Activated CD4-positive, alpha-beta T cell treated with anti-CD3 and anti-CD28 coated beads, Interleukin-2, amount 50 U/mL, for 24 hours (primary cell): ENCODE data around the gene ATG7.

Source experiments
- DNase-seq, 2 donors: peaks; one replicate each; pipeline ENCODE4 v3.0.0-alpha.2; 2020; ENCODE audit warnings: low read depth in 1 of 2, low spot score in 1 of 2

Gene ATG7

DNA sequence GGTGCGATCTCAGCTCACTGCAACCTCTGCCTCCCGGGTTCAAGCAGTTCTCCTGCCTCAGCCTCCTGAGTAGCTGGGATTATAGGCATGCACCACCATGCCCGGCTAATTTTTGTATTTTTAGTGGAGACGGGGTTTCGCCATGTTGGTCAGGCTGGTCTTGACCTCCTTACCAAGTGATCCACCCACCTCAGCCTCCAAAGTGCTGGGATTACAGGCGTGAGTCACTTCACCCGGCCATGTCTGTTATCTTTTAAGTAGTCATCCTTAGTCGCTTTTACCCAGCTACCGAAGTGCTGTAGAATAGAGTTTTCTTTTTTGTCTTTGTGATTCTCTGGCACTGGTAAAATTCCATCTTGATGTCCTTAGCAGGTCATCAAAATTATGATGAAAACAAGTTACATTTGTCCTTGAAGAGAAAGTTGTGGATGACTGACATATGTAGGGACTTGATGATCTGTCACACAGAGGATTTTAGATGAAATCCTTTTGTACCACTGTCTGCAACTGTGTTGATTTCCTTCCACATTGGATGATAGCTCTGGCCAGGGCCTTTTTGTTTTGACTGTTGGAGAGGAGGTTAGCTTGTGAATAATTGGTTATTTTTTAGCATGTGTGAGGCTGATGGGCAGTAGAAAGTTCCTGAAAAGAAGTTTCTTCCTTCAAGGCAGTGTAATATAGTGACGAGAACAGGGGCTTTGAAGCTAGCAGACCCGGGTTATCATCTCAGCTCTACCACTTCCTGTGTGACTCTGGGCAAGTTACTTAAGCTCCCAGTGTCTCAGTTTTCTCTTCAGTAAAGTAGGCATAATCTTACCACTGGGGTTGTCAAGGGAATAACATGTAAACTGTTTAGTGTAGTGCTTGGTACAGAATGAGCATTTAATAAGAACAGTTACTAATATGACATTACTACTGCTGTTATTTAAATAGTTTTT lies 18.8 kb downstream of the ATG7 start:
- DNase-seq: no peak

DNA sequence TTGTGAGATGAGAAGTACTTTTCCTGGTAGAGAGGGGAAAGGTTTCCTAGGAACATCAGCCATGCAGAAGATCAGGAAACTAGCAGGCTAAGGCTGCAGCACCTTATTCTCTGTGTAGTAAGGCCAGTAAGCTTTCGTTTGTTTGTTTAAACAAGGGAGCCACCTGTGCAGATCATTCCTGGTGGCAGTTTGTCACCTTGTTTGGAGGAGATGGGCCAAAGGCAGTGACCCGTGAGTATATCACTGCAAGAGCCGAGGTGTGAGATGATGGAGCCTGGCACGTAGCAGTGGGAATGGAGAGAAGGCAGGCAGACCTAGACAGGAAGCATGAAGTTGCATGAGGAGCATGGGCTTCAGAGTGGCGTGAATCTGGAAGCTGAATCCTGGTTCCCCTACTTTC lies 19.6 kb downstream of the ATG7 start:
- DNase-seq: no peak

- DNase-seq: no peak
Observed at GRCh38 chr3:11297126-11297525, 24.9 kb downstream of the ATG7 start.

- no peak for DNase-seq
Observed at GRCh38 chr3:11300970-11301369, 28.8 kb downstream of the ATG7 start.

- DNase-seq: no peak
Observed at GRCh38 chr3:11302444-11302843, 30.2 kb downstream of the ATG7 start.

DNA sequence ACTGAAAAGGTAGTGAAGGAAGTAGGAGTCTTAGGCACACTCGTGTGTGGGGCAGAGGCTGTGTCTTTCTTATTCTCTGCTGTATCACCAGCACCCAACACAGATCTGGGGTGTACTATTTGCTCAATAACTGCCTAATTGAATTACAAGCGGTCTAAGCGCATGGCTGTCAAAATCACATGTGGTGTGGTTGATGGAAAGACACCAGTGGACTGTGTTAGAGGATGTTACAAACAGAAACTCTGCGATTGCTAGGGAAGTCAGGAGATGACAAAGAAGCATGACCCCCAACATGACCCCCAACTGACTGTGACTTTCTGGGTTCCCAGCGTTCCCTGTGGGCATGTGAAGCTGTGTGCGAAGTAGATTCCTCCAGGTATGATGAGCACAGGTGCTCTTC lies 32.0 kb downstream of the ATG7 start:
- DNase-seq: no peak

DNA sequence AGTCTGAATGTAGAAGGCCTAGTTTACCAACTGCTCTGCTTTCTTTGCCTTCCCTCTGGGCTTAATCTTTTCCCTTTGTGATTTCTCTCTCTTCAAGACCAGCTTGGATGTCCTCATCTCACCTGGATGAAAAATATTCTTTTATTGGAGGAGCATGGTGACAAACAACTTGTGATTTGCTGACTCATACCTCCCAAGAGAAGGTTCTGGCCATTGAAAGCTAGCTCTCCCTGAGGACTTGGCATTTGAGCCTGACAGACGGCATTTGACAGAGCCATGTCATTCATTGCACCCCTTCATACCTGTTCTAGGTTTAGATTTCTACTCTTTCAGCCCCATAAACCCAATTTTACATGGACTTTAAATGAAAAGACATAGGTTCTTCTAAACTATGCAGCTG lies 33.3 kb downstream of the ATG7 start:
- DNase-seq: no peak

DNA sequence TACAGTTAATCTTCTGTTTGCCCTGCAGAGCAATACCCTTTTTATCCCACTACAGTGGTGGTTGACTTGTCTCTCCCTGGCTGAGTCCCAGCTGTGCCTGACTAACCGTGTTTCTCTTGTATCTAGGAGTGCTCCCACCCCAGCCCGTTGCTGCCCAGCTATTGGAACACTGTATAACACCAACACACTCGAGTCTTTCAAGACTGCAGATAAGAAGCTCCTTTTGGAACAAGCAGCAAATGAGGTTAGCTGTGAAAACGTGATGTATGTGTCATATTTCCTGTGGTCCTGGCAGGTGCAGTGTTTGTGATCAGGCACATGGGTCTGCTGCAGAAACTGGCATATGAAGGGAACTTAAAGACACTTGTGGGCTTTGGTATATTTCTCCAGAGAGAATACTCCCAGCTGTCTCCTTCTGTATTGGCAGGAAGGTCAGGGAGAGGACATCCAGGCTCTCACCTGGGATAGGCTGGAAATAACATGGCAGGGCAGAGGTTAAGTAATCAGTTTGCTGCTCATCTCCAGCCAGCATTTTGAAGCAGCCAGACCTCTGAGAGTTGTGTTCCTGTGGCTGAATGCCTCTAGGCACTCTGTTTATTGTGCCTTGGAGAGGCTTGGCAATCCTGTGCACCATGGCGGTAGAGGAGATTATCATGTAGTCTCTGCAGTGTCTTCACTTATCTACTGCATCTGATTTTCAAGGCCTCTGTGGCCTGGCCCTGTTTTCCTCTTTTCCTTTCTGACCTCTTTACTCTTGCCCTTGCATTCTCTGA lies 34.8 kb downstream of the ATG7 start:
- DNase-seq: peak in 1 of 2 donors; percentile 30

DNA sequence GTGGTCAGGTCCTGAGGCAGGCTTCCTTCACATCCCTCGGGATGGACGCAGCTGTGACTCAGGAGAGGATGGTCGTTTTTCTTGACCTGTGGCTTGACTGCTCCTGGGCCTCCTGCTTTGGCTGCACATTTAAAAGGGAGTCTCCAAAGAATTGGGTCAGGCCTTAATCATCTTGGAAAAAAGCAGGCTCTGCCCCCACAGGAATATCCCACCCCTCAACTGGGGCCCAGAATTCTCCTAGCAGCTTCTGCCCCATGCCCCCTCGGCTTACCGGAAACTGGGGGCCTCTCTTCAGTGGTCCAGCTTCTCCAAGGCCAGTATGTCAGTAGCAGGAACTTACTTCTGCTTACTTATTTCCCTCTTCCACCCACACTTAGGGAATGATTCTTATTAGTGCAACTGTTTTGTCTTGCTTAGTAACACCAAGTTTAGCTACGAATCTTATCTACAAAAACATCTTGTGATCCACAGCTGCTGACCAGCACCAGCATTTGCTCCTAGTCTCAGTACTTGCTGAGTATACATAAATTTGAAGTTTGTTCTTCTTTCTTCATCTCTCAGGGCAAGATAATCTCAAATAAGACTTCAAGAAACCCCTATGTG lies 35.7 kb downstream of the ATG7 start:
- DNase-seq: no peak

GRCh38 chr3:11310258-11310657 lies 38.1 kb downstream of the ATG7 start:
- no peak for DNase-seq

- no peak for DNase-seq
Observed at GRCh38 chr3:11312166-11312565, 40.0 kb downstream of the ATG7 start.

- no peak for DNase-seq
Observed at GRCh38 chr3:11317300-11317699, 45.1 kb downstream of the ATG7 start.

- DNase-seq: no peak
Observed at GRCh38 chr3:11322931-11323330, 50.7 kb downstream of the ATG7 start.

DNA sequence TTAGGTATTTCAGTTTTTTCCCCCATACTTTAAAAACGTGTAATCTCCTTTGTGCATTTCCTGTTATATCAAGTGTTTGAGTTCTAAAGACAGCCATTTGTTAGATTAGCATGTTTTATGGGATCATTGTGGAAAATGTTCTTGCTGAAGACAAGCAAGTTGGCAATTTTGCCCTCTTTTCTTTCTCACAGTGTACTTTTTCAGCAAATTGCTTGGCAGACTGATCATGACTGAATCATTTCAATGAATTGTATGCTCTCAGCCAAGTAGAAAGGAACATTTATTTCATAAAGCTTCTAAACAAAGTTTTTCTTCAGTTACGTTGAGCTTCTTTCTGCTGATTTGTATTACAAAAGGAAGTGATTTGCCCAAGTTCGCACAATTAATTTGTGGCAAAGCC lies 51.6 kb downstream of the ATG7 start:
- no peak for DNase-seq

DNA sequence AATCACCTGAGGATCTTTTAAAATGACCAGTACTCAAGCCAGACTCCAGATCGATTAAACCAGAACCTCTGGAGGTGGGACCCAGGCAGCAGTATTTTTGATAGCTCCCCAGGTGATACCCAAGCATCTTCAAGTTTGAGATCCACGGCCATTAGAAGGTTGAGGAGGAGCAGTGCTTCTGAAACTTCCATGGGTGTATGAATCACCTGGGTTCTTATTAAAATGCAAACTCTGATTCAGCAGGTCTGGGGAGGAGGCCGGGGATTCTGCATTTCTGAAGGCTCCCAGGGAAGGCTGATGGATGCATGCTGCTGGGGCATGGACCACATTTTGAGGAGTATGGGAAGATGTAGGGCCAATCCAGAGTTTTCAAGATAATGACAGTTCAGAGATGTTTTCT lies 55.4 kb downstream of the ATG7 start:
- DNase-seq: no peak

DNA sequence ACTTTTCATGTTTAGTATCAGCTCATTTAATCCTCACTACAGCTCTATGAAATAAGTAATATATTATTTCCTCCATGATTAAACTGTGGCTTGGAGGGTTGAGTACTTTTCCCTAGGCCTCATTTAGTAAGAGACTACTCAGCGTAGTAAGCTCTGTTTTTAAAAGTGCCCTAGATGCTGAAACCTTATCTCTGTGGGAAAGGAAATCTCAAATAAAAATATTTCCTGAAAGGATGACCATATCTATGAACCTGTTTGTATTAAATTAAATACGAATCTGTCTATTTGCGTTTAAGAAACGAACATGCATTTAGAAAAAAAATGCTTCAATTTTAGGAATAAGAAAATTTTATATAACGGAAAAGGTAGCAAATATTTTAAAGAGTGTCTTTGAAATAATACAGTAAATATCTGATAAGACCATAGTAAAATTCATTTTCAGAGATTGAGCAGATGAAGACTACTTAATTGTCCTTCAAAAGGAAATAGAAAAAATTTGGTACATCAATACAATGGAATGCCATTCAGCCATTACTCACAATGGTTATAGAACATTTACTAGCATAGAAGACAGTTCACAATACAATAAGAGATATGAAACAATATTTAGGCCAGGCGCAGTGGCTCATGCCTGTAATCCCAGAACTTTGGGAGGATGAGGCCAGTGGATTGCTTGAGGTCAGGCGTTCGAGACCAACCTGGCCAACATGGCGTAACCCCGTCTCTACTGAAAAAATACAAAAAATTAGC lies 56.2 kb downstream of the ATG7 start:
- no peak for DNase-seq

DNA sequence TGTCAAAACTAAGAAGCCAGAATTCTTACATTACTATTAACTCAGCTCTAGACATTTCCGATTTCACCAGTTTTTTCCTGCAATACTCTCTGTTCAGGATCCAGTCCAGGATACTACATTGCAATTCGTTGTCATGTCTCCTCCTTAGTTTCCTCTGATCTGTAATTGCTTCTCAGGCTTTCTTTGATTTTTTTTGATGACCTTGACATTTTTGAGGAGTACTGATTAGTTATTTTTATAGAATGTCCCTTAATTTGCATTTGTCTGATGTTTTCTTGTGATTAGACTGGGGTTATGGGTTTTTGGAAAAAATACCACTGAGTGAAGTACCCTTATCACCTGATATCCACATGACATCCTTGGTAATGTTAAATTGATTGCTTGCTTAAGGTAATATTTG lies 57.6 kb downstream of the ATG7 start:
- DNase-seq: no peak

GRCh38 chr3:11331101-11331500 lies 58.9 kb downstream of the ATG7 start:
- DNase-seq: no peak

GRCh38 chr3:11335056-11335608 lies 62.9 kb downstream of the ATG7 start:
- peak in 1 of 2 donors; percentile 27 for DNase-seq

GRCh38 chr3:11339541-11339940 lies 67.3 kb downstream of the ATG7 start:
- no peak for DNase-seq

DNA sequence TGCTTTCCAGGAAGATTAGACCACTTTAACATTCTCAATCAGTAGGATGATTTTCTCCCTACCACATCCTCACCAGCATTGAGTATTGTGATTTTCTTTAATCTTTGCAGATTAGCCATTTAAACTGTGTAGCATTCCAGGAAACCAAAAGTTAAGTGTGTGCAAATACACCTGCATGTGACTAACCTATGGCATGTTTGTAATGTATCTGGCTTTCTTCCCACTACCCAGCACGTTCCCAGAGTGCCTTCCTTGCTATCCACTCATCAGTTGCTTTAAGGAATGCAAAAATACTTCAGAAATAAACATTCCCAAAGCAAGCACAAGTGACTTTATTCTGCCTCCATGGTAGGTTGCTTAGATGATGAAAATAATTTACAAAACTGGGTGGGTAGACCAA lies 74.2 kb downstream of the ATG7 start:
- no peak for DNase-seq
